DND-41 (cell line): Measurements from ENCODE around the gene ETFRF1.

Source experiments
- EZH2 ChIP-seq: IDR thresholded peaks from 3 replicates; pipeline ENCODE4 v1.6.1; 2012; ENCODE audit warnings: borderline replicate concordance, low read depth, mild to moderate bottlenecking, moderate library complexity, low read length, inconsistent platforms; ENCODE audit not compliant: severe bottlenecking
- TF ChIP-seq, protein P1 (sequence below): IDR thresholded peaks from 2 replicates; pipeline ENCODE4 v1.5.1; 2012; ENCODE audit warnings: borderline replicate concordance, low read length, moderate library complexity, mild to moderate bottlenecking; ENCODE audit not compliant: poor library complexity, severe bottlenecking; ENCODE audit errors: extremely low read depth

GRCh38 chr12:25213338-25213737 is 18.3 kb downstream of the ETFRF1 start:
- TF ChIP-seq, protein P1, sequence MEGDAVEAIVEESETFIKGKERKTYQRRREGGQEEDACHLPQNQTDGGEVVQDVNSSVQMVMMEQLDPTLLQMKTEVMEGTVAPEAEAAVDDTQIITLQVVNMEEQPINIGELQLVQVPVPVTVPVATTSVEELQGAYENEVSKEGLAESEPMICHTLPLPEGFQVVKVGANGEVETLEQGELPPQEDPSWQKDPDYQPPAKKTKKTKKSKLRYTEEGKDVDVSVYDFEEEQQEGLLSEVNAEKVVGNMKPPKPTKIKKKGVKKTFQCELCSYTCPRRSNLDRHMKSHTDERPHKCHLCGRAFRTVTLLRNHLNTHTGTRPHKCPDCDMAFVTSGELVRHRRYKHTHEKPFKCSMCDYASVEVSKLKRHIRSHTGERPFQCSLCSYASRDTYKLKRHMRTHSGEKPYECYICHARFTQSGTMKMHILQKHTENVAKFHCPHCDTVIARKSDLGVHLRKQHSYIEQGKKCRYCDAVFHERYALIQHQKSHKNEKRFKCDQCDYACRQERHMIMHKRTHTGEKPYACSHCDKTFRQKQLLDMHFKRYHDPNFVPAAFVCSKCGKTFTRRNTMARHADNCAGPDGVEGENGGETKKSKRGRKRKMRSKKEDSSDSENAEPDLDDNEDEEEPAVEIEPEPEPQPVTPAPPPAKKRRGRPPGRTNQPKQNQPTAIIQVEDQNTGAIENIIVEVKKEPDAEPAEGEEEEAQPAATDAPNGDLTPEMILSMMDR: no peak
- no peak for TF ChIP-seq EZH2
